B cell (primary cell): ENCODE data around the gene SSR1. TPM values are rescaled to one million over a fixed set of nuclear protein-coding genes. Genes with fewer than 3 reads are reported as not detected.
"Not testable (repeated sequence)": the region's sequence is repeated elsewhere in the genome, so short reads cannot be mapped to it uniquely, and the experiment has no call there.

ENCODE experiments used
- ATAC-seq: fragments of 200-7000 bp; cut with Tn5 transposase; one replicate; pipeline ENCODE4 v1.10.0; 2021; ENCODE audit warnings: low read depth, mild to moderate bottlenecking, moderate number of reproducible peaks, moderate library complexity
- CTCF ChIA-PET: fragments of 350-600 bp; sonication (Branson Sonifier 250); formaldehyde crosslinking; loops from one replicate; lab custom pipeline; 2021; ENCODE audit warnings: antibody characterized with exemption, inconsistent platforms; lab: Charles Lee
- POLR2A ChIA-PET: fragments of 350-600 bp; sonication (Branson Sonifier 250); formaldehyde crosslinking; loops from one replicate; lab custom pipeline; 2021; ENCODE audit warnings: antibody characterized with exemption; lab: Charles Lee
- DNase-seq: peaks from one replicate; pipeline ENCODE4 v3.0.0; 2013
- H2AFZ ChIP-seq: 2 replicates; pipeline ENCODE4 v1.6.1; 2012; ENCODE audit warnings: mild to moderate bottlenecking, low read depth, low read length; ENCODE audit not compliant: insufficient read depth, poor library complexity, severe bottlenecking
- H3K27ac ChIP-seq, 2 donors: 1 replicate in 1 of 2; 2 replicates in 1 of 2; pipeline ENCODE4 v1.5.1; 2012 to 2013; ENCODE audit warnings: low read length in 2 of 2, mild to moderate bottlenecking in 2 of 2, moderate library complexity in 1 of 2
- H3K27me3 ChIP-seq, 4 experiments: fragments of 200-600 bp in 1 of 4; sonication (generic) in 1 of 4; replicated peaks in 1 of 4; 1 replicate in 2 of 4; 2 replicates in 2 of 4; pipeline versions ENCODE4 v1.6.1 to v1.7.0; 2013 to 2016; ENCODE audit warnings: low read length in 3 of 4, mild to moderate bottlenecking in 2 of 4, mixed read lengths in 1 of 4, moderate library complexity in 1 of 4; ENCODE audit not compliant: insufficient read depth in 4 of 4, control insufficient read depth in 3 of 4; ENCODE audit errors: control extremely low read depth in 1 of 4
- H3K36me3 ChIP-seq, 2 experiments: replicated peaks in 1 of 2; 1 replicate in 1 of 2; 2 replicates in 1 of 2; pipeline versions ENCODE4 v1.6.1 to v1.7.1; 2013; ENCODE audit warnings: low read length in 1 of 2; ENCODE audit not compliant: insufficient read depth in 2 of 2, control insufficient read depth in 1 of 2; ENCODE audit errors: control extremely low read depth in 1 of 2, extremely low read depth in 1 of 2
- H3K4me1 ChIP-seq, 2 donors: fragments of 200-600 bp in 1 of 2; sonication (generic) in 1 of 2; 1 replicate in 1 of 2; 2 replicates in 1 of 2; pipeline versions ENCODE4 v1.5.1 to v1.6.1; 2013 to 2017; ENCODE audit warnings: low read length in 2 of 2; ENCODE audit not compliant: control insufficient read depth in 2 of 2, insufficient read depth in 2 of 2
- H3K4me2 ChIP-seq: replicated peaks from 2 replicates; pipeline ENCODE3; 2012; ENCODE audit warnings: mild to moderate bottlenecking, low read depth, low read length; ENCODE audit not compliant: poor library complexity, severe bottlenecking
- H3K4me3 ChIP-seq, 5 experiments: fragments of 200-600 bp in 1 of 5; sonication (generic) in 1 of 5; 1 replicate in 3 of 5; 2 replicates in 2 of 5; pipeline versions ENCODE4 v1.5.1 to v1.7.0; 2011 to 2016; ENCODE audit warnings: low read length in 4 of 5, mild to moderate bottlenecking in 4 of 5, low read depth in 2 of 5, control low read depth in 1 of 5, moderate library complexity in 1 of 5; ENCODE audit not compliant: insufficient read depth in 1 of 5; ENCODE audit errors: control extremely low read depth in 1 of 5, extremely low read depth in 1 of 5
- H3K79me2 ChIP-seq: fragments of 200-600 bp; sonication (generic); one replicate; pipeline ENCODE4 v1.6.0; 2016; ENCODE audit warnings: low read length; ENCODE audit not compliant: control insufficient read depth, insufficient read depth
- H3K9ac ChIP-seq: fragments of 200-600 bp; sonication (generic); 2 replicates; pipeline ENCODE4 v1.6.1; 2017; ENCODE audit warnings: mild to moderate bottlenecking, low read length, moderate library complexity
- H3K9me3 ChIP-seq, 3 donors: one replicate each; pipeline versions ENCODE4 v1.6.1 to v1.7.1; 2013; ENCODE audit warnings: low read length in 2 of 3; ENCODE audit not compliant: control insufficient read depth in 2 of 3, insufficient read depth in 1 of 3; ENCODE audit errors: control extremely low read depth in 1 of 3
- H4K20me1 ChIP-seq: 2 replicates; pipeline ENCODE4 v1.6.0; 2012; ENCODE audit warnings: mild to moderate bottlenecking, low read length; ENCODE audit not compliant: insufficient read depth, control insufficient read depth, poor library complexity, severe bottlenecking
- H3K27ac Mint-ChIP-seq: one replicate; pipeline ENCODE4 v1.8.0; 2021; ENCODE audit warnings: mixed read lengths
- H3K27me3 Mint-ChIP-seq: one replicate; pipeline ENCODE4 v1.8.0; 2021; ENCODE audit warnings: mixed read lengths
- H3K4me1 Mint-ChIP-seq: one replicate; pipeline ENCODE4 v1.8.0; 2021; ENCODE audit warnings: mixed read lengths
- H3K4me3 Mint-ChIP-seq: one replicate; pipeline ENCODE4 v1.8.0; 2021; ENCODE audit warnings: mixed read lengths
- H3K9me3 Mint-ChIP-seq: one replicate; pipeline ENCODE4 v1.8.0; 2022; ENCODE audit warnings: mixed read lengths; ENCODE audit not compliant: insufficient read depth
- CTCF ChIP-seq: fragments of 200-600 bp; IDR thresholded peaks from one replicate; pipeline ENCODE4 v1.8.0; 2022; ENCODE audit warnings: antibody characterized with exemption, mild to moderate bottlenecking
- EZH2 ChIP-seq: IDR thresholded peaks from 2 replicates; pipeline ENCODE4 v1.6.1; 2012; ENCODE audit warnings: borderline replicate concordance, low read depth, mild to moderate bottlenecking, moderate library complexity, low read length; ENCODE audit not compliant: insufficient read depth, poor library complexity, severe bottlenecking
- WGBS: methylation state at CpG from one replicate; pipeline ENCODE4 v1.1.5; 2013; ENCODE audit warnings: missing lambda C conversion rate; ENCODE audit not compliant: insufficient coverage; 5-methylcytosine and 5-hydroxymethylcytosine counted together
- intact Hi-C: fragments of 100-400 bp; cut with micrococcal nuclease; formaldehyde crosslinking; loops from one replicate; pipeline ENCODE4 v1.10.0; 2022
- polyA plus RNA-seq: library from polyadenylated mRNA; depleted of rRNA; stranded (reverse); fragments of >200 nt; gene quantifications from 2 replicates; pipeline ENCODE4 v1.2.3, GENCODE V29; 2012
- total RNA-seq, 2 donors: library from RNA; stranded (reverse); fragments of 120-200 nt in 1 of 2; gene quantifications; 1 replicate in 1 of 2; 2 replicates in 1 of 2; pipeline versions ENCODE4 v1.2.3 to v1.2.4, GENCODE V29; 2013 to 2022

Gene SSR1
- total and polyA plus RNA-seq, 2 donors (not counting 1 experiment from before 2014, with no cell fraction given), result 15.9 to 81.6 TPM

DNA sequence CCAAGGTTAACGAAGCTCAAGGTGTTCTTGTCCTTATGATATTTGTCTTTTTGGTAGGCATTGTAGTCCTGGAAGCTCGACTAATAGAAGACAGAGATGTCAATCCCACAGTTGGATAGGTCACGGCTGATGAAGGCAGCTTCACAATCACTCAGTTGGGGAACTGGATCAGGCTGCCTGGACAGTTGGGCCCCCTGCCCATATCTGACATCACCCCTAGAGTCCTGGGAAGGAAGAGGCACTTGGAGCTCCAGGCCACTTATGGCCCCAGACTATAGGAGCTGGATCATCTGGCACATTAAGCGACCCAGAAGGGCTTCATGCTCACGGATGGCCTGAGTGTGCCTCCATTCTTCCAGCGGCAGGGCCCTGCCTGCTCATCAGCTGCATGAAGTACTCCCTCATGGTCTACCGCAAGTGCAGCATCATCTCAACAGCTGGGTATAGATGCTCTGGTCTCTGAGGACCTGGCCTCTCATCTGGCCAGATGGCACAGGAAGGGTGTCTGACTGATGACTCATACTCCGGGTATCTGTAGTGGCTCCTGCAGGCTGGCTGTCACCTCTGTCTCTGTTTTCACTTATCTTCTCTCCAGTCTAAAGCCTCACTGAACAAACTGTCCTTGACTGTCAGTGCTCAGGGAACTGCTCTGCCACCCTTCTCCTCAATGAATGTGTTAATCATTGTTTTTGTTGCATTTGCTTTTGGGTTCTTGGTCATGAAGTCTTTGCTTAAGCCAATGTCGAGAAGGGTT, 29.2 kb upstream of the SSR1 start:
- Mint-ChIP-seq H3K27me3 (peaks cover 33% of the 10 kb centered on the region), H3K9me3 (no peaks in the 10 kb centered on the region), H3K4me1 (no peaks in the 10 kb centered on the region), H3K4me3 (no peak overlapping the region), H3K27ac (no peak overlapping the region)
- H3K36me3 ChIP-seq, result no peaks in the 10 kb centered on the region
- H3K4me3 ChIP-seq, result no peak overlapping the region
- H3K9me3 ChIP-seq, result peaks cover 0 to 6% (median 0%) of the 10 kb centered on the region in 3 donors
- no peaks in the 10 kb centered on the region for H4K20me1 ChIP-seq
- no peak for TF ChIP-seq EZH2
- no peak for TF ChIP-seq CTCF
- H3K9ac ChIP-seq, result no peak overlapping the region
- H2AFZ ChIP-seq, result no peak overlapping the region
- intact Hi-C loops, result no loop called here
- 84% methylated on average over 7 of the region's 9 CpGs for WGBS
- H3K4me2 ChIP-seq, result no peak overlapping the region
- no peaks in the 10 kb centered on the region for H3K79me2 ChIP-seq
- no peaks in the 10 kb centered on the region for H3K4me1 ChIP-seq
- DNase-seq (no peak), ATAC-seq (no peak)
- peaks cover 0 to 11% (median 0%) of the 10 kb centered on the region in 4 experiments for H3K27me3 ChIP-seq
- ChIA-PET POLR2A (no interaction called here), CTCF (interaction anchor here (0.7 to 1.5 kb wide), 2 partner anchors 54 to 665 kb away, joined by 3 read pairs; no protein-coding TSS in a partner anchor)
- no peak overlapping the region for H3K27ac ChIP-seq

DNA sequence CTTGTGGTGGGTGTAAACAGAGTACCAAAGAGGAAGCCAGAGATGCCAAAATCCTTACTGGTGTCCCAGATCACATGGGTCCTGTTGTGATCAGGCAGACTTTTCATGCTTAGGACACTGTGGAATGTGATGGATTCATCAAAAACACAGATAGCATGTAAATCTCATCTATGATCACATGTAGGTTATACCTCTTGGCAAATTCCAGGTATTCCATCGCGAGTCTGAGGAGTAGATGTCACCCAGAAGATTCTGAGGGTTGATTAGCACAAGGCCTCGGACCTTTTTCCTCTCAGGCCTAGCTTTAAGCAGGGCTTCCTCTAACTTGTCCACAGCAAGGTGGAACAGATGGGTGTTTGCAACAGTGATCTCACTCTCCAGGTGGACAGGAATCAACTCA, 28.3 kb upstream of the SSR1 start:
- H3K27me3 Mint-ChIP-seq, result peaks cover 33% of the 10 kb centered on the region
- H3K9me3 Mint-ChIP-seq, result no peaks in the 10 kb centered on the region
- H3K4me2 ChIP-seq, result no peak overlapping the region
- H3K27ac ChIP-seq, result no peak overlapping the region
- ChIA-PET POLR2A (no interaction called here), CTCF (interaction anchor here (0.7 to 1.5 kb wide), 3 partner anchors 53 to 664 kb away, joined by 3 to 5 read pairs (median 3); no protein-coding TSS in a partner anchor)
- H2AFZ ChIP-seq, result no peak overlapping the region
- no peak overlapping the region for H3K9ac ChIP-seq
- no peak overlapping the region for H3K4me3 ChIP-seq
- H3K9me3 ChIP-seq, result peaks cover 0 to 6% (median 0%) of the 10 kb centered on the region in 3 donors
- H3K4me1 Mint-ChIP-seq, result no peaks in the 10 kb centered on the region
- no peak overlapping the region for H3K4me3 Mint-ChIP-seq
- ATAC-seq (no peak), DNase-seq (no peak)
- WGBS, result 93% methylated on average over 3 of the region's 3 CpGs
- TF ChIP-seq CTCF, result no peak
- intact Hi-C loops, result no loop called here
- peaks cover 0 to 11% (median 0%) of the 10 kb centered on the region in 4 experiments for H3K27me3 ChIP-seq
- no peaks in the 10 kb centered on the region for H3K36me3 ChIP-seq
- H3K4me1 ChIP-seq, result no peaks in the 10 kb centered on the region
- no peaks in the 10 kb centered on the region for H3K79me2 ChIP-seq
- H4K20me1 ChIP-seq, result no peaks in the 10 kb centered on the region
- H3K27ac Mint-ChIP-seq, result no peak overlapping the region

DNA sequence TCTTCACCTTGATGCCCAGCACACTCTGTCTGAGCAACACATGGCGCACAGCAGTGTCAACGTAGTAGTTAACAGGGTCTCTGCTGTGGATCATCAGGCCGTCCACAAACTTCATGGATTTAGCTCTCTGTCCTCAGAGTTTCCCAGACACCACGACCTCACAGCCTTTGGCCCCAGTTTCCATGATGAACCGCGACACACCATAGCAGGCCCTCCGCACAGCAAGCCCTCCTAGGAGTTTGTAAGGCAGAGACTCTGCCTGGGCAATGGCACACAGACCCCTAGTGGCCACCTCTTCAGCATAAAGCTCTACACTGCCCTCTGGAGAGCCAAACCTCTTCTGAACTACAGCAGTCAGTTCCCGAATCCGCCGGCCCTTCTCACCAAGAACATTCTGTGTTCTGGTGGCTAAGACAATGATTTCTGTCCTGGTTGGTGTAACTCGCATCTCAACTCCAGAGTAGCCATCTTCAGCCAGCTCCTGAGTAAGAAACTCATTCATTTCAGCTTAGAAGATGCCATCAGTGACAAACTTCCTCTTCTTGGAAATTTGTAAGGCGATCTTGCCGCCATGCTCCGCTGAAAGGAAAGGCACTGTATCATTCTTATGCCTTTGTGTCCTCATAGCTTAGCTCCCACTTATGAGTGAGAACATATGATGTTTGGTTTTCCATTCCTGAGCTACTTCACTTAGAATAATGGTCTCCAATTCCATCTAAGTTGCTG, 26.2 kb upstream of the SSR1 start:
- H3K27ac ChIP-seq, H3K4me3 Mint-ChIP-seq, intact Hi-C loops, H3K27me3 ChIP-seq, H3K4me1 Mint-ChIP-seq, H3K4me2 ChIP-seq, H3K9ac ChIP-seq, H3K9me3 ChIP-seq, H3K36me3 ChIP-seq, H2AFZ ChIP-seq, H3K4me1 ChIP-seq, ATAC-seq, H4K20me1 ChIP-seq, H3K79me2 ChIP-seq, H3K9me3 Mint-ChIP-seq, H3K27ac Mint-ChIP-seq, POLR2A ChIA-PET, H3K4me3 ChIP-seq: not testable (repeated sequence)
- CTCF ChIA-PET, result interaction anchor here (0.9 to 2.5 kb wide), 4 partner anchors 15 to 662 kb away, joined by 3 to 17 read pairs (median 4); no protein-coding TSS in a partner anchor
- 89% methylated on average over 7 of the region's 14 CpGs for WGBS
- H3K27me3 Mint-ChIP-seq, result peaks cover 27% of the 10 kb centered on the region
- DNase-seq, result peak; percentile 22
